Measurements from ENCODE around the gene CAMK2G. TPM values are rescaled to one million over a fixed set of nuclear protein-coding genes. Genes with fewer than 3 reads are reported as not detected.

The CAMK2G gene
- total and polyA plus RNA-seq, 11 donors, result 8.0 to 18.6 (median 14.5) TPM

DNA sequence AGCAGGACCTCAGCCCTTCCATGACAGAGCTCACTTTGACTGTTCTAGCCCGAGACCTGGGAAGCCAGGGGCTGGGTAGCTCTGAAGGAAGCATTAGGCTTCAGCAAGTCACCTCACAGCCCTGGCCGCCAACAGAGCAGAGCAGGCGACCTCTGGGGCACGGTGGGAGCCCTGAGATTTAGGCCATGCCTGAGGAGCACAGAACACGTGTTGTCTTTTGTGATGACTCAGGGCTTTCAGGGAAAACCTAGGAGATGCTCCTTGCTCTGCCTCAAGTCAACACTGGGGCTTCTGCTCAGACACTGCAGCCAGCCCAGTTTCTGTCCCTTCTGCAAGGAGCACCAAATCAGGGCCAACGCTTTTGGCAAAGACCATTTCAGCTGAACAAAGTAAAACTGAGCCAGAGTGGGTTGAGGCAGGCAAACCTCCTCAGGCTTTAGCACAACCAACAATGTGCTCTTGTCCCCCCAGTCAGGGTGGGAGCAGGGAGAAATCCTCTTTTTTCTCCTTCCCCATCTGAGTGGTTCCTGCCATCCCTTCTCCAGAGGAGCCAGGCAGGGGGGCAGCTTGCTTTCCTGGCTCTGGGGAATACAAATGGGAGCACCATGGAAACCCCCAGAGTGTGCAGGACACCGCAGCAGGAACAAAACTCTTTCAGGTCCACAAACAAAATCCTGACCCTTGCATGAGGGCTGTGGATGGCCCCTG is 14.4 kb downstream of the CAMK2G start:
- Histone ChIP-seq H3K9me3 (no peaks in the 10 kb centered on the region), H3K4me1 (peaks cover 0 to 37% (median under 1%) of the 10 kb centered on the region in 12 donors), H3K27ac (peak overlapping the region in 1 of 12 donors; percentile 88), H3K36me3 (peaks cover 0 to 62% (median 33%) of the 10 kb centered on the region in 9 donors), H3K27me3 (no peaks in the 10 kb centered on the region), H3K4me3 (no peak overlapping the region)
- DNase-seq, result no peak
- no peak for TF ChIP-seq POLR2A (IDR thresholded peaks at IDR 0.05)
- TF ChIP-seq, protein P1, sequence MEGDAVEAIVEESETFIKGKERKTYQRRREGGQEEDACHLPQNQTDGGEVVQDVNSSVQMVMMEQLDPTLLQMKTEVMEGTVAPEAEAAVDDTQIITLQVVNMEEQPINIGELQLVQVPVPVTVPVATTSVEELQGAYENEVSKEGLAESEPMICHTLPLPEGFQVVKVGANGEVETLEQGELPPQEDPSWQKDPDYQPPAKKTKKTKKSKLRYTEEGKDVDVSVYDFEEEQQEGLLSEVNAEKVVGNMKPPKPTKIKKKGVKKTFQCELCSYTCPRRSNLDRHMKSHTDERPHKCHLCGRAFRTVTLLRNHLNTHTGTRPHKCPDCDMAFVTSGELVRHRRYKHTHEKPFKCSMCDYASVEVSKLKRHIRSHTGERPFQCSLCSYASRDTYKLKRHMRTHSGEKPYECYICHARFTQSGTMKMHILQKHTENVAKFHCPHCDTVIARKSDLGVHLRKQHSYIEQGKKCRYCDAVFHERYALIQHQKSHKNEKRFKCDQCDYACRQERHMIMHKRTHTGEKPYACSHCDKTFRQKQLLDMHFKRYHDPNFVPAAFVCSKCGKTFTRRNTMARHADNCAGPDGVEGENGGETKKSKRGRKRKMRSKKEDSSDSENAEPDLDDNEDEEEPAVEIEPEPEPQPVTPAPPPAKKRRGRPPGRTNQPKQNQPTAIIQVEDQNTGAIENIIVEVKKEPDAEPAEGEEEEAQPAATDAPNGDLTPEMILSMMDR (IDR thresholded peaks at IDR 0.05), result no peak
- no peak for ATAC-seq
- intact Hi-C loops (cut with DNase I), result no loop called here
- WGBS, 4 donors, result 88 to 93% (median 90%) methylated on average over 7 of the region's 7 CpGs

DNA sequence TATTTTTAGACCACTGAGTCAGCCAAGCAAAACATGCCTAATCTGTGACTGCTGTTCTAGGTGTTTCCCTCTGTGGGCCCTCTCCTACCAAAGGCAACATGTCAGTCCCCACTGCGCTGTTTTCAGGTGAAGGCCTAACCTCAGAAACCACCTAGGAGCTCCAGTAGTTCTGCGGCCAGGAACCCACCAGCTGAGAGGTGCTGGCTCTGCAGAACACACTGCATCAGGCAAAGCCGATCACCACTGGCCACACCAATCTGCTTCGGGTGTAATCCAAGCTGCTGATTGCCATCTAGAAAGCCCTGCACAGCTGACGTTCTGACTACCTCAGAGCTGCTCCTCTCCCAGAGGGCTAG is 14.9 kb downstream of the CAMK2G start:
- peak overlapping the region in 1 of 12 donors; percentile 88 for H3K27ac ChIP-seq
- intact Hi-C loops (cut with DNase I), result no loop called here
- WGBS, 4 donors, result 90 to 93% (median 93%) methylated on average over 5 of the region's 5 CpGs
- no peak for ATAC-seq
- H3K4me3 ChIP-seq, result no peak overlapping the region
- peaks cover 0 to 36% (median 0%) of the 10 kb centered on the region in 12 donors for H3K4me1 ChIP-seq
- H3K27me3 ChIP-seq, result no peaks in the 10 kb centered on the region
- H3K36me3 ChIP-seq, result peaks cover 0 to 62% (median 33%) of the 10 kb centered on the region in 9 donors
- TF ChIP-seq, protein P1 (IDR thresholded peaks at IDR 0.05), result no peak
- no peak for TF ChIP-seq POLR2A (IDR thresholded peaks at IDR 0.05)
- DNase-seq, result no peak
- no peaks in the 10 kb centered on the region for H3K9me3 ChIP-seq

DNA sequence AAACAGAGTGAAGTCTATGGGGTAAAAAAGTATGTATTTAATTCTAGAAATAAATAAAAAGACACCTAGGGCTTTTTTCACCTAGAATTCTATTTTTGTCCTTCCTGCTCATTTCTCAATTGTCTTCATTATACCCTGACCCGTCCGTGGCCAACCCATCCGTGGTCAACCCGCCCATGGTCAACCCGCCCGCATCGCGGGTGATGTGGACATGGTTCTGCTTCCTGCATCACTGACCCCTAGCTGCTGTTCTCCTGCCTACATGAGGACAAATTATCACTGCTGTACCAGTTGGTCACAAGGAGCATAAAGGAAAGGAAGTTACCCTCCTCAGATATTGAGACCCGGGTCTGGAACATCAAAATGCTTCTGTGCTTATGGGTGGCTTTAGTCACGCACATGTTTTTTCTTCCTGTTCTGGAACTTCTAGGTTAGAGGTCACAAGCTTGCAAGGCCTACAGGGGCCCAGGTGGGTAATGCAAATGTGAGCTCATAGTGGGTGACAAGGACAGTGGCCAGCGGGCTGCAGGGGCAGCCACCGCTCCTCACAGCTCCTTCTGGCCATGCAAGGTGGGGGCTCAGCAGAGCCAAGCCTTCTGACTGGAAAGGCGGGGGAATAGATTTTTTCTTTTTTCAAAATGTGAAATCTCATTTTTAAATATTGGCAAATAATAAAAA is 15.5 kb downstream of the CAMK2G start:
- Histone ChIP-seq H3K36me3 (peaks cover 0 to 62% (median 33%) of the 10 kb centered on the region in 9 donors), H3K9me3 (no peaks in the 10 kb centered on the region), H3K4me1 (peaks cover 0 to 36% (median 0%) of the 10 kb centered on the region in 12 donors), H3K27me3 (no peaks in the 10 kb centered on the region), H3K4me3 (no peak overlapping the region), H3K27ac (peak overlapping the region in 1 of 12 donors; percentile 88)
- 86 to 92% (median 89%) methylated on average over 13 of the region's 13 CpGs for WGBS, 4 donors
- ATAC-seq (no peak), DNase-seq (no peak)
- TF ChIP-seq, protein P1 (IDR thresholded peaks at IDR 0.05), result no peak
- no peak for TF ChIP-seq POLR2A (IDR thresholded peaks at IDR 0.05)
- intact Hi-C loops (cut with DNase I), result no loop called here

DNA sequence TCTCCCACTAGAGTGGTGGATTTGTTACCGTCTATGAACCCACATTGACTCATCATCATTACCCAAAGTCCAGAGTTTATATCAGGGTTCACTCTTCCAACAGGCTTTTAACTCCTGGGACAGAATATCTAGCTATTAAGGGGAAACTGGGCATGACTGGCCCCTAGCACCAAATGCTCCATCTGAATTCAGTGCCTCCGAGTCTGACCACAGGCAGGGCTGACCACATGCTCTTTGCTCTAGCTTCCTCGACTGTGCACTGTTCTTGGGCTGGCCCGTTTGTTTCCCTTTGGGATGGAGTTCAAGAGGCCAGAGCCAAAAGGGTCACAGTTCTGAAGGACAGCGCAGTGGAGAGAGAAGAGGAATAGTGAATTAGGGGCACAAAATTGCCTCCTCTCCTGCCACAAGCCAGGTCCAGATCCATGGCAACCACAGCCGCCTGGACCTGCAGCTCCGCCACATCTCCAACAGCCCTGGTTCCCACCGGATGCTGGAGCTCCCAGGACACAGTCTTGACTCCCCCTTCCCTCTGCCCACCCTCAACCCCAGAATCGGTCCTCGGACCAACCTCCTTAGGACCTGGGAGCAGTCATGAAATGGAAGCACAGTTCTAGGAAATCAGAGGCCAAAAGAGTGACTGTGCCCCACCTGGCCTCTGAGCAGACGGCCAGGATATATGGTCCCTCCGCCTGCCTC is 16.2 kb downstream of the CAMK2G start:
- Histone ChIP-seq H3K4me3 (no peak overlapping the region), H3K27me3 (no peaks in the 10 kb centered on the region), H3K36me3 (peaks cover 0 to 63% (median 35%) of the 10 kb centered on the region in 9 donors), H3K4me1 (peaks cover 0 to 30% (median 0%) of the 10 kb centered on the region in 12 donors), H3K9me3 (no peaks in the 10 kb centered on the region), H3K27ac (peak overlapping the region in 1 of 12 donors; percentile 88)
- no peak for DNase-seq
- 83 to 90% (median 86%) methylated on average over 12 of the region's 12 CpGs for WGBS, 4 donors
- no peak for ATAC-seq
- TF ChIP-seq, protein P1 (IDR thresholded peaks at IDR 0.05), result no peak
- TF ChIP-seq POLR2A (IDR thresholded peaks at IDR 0.05), result no peak
- intact Hi-C loops (cut with DNase I), result no loop called here

Data from heart left ventricle (tissue), 16 donors.